GM19324 (cell line): ENCODE data around the gene IGSF5.
"Not testable (repeated sequence)": the region's sequence is repeated elsewhere in the genome, so short reads cannot be mapped to it uniquely, and the experiment has no call there.

Experiments
- ATAC-seq: cut with Tn5 transposase; IDR thresholded peaks from one replicate; pipeline ENCODE4 v1.9.1; 2021; ENCODE audit warnings: mild to moderate bottlenecking, moderate library complexity; ENCODE audit not compliant: unreplicated experiment, low FRiP score

IGSF5 gene

DNA sequence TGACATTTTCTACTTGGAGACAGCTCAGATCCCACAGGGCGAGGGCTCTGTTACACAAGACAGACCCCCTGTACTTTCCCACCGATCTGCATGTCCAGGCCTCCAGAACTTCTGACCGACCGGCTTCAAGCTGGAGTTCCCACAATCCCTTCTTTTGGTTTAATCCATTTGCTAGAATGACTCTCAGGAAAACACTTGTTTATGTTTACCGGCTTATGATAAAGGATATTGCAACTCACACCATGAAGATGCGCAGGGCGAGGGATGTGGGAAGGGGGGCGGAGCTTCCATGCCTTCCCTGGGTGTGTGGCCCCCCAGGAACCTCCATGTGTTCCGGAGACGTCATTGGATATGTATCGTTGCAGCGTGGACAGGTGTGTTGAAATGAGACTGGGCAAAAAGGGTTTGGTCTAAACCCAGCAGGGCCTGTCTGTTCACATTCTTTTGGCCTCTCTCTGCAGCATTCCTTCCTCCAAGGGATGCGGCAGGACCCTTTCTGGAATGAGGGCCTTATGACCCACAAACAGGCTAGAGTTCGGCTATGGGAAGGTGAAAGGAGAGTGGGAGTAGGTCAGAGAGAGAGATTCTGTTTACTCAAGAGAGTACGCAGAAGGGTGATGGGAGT, 7.5 kb upstream of the IGSF5 start:
- ATAC-seq = no peak

DNA sequence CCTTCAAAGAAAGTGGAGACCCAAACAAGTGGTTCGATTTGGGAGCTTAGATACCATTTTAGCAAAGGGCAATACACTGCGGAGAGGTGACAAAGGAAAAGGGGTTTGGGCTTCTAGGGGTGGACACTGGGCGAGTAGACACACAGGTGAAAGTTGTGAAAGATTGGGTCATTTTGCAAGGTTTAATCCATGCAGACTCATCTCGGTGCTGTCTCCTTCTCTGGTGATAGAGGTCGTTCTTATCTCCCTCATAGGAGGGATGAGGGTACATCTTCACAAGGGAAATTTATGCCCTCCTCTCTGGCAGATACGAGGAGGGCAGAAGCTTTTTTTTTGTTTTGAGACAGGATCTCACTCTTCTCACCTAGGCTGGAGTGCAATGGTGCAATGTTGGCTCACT, 6.4 kb upstream of the IGSF5 start:
- ATAC-seq = no peak

DNA sequence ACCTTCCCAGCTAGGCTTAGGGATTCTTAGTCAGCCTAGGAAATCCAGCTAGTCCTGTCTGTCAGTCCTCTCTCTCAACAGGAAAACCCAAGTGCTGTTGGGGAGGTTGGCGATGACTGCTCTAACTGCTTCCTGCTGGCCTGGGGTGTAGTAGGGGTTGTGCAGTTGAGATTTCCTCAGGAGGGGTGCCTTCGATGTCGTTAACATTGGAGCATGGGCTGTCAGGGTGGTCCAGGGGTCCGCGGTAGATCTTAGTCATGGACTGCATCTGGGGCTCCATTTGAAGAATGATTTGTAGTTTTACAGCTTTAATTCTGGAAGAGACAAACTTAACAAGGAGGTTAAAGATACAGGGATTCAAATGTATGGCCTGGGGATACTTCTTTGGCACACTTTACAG, 5.5 kb upstream of the IGSF5 start:
- not testable (repeated sequence) for ATAC-seq

DNA sequence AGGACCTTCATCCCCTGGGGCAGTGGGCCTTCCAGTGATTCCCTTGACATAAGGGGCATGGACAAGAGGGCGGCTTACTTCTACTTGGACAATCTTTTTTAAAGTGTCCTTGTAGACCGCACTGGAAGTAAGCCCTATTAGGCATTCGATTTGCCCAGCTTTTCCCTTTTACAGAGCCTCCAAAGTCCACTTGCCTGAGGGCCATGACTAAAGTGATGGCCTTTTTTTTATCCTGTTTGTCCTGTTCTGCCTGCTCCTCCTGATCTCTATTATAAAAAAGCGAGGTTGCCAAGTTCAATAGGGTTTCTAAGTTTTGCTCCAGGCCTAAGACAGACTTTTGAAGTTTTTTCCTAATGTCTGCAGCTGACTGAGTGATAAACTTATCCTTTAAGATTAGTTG, 2.4 kb upstream of the IGSF5 start:
- not testable (repeated sequence) for ATAC-seq

DNA sequence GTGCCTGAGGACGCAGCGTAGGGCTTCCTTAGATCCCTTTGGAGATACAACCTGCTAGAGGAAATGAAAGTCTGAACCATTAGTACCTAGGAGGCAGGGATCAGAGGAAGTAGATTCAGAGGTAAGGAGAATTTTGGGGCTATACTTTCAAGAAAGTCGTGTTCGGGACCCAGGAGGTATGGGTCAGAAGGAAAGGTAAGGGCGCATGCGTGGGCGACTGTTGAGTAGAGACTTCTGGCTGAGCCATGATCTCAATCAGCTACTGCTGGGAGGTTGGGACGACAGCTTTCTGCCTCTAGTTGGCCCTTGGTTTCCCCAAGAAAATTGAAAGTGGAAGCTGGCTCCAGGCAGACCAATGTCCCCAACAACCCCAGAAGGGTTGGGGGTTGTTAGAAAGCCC, 349 bp downstream of the IGSF5 start:
- ATAC-seq = not testable (repeated sequence)

DNA sequence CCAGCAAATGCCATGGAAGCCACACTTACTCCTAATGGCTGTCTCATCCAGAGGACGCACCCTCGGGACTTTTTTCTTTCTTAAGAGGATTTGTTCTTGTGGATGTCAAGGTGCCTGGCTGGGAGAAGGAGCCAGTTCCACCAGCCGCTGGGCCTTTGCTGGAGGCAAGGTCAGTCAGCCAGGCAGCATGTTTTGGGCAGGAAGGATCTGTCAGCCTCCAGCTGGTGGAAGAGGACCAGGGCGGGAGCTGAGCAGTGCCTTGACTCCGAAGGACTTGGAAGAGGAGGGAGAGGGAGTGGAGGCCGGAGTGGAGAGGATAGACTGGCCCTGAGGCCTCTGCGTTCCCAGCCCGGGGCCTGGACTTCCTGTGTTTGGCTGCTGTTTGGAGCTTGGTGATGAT, 5.7 kb downstream of the IGSF5 start:
- no peak for ATAC-seq

DNA sequence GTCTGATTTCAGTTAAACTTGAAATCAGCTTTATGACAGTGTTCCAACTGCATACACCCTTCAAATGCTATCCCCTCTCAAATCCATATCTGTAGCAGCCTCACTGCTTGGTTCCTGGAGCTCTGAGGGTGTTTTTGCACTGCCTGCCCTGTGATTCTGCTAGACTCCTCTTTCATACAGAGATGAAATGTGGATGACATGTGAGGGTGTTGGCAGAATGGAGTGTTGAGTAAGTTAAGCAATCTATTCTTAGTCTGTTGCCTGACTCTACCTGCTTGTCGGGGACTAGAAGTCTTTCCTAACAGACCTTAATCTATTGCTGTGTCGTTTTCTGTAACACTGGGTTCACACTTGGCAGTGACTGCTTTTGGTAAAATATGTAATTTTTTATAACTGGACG, 9.8 kb downstream of the IGSF5 start:
- ATAC-seq = no peak

DNA sequence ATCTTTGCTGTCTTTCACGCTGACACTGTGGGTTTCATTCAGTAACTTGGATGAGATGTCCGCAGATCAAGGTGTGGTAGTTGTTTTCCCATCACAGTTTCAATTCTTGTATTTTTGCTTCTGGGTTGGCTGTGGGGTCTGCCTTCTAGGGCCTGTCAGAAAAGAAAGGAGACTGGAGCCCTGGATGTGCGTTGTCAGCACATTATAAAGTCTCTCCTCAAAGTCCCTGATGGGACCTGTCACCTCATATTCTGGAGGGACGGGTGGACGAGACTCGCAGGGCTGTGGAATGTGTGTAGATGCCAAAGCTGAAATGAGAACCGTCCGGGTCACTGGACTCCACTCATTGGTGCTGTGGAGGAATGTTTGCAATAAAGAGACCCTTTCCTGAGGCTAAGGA, 11.3 kb downstream of the IGSF5 start:
- ATAC-seq = no peak

DNA sequence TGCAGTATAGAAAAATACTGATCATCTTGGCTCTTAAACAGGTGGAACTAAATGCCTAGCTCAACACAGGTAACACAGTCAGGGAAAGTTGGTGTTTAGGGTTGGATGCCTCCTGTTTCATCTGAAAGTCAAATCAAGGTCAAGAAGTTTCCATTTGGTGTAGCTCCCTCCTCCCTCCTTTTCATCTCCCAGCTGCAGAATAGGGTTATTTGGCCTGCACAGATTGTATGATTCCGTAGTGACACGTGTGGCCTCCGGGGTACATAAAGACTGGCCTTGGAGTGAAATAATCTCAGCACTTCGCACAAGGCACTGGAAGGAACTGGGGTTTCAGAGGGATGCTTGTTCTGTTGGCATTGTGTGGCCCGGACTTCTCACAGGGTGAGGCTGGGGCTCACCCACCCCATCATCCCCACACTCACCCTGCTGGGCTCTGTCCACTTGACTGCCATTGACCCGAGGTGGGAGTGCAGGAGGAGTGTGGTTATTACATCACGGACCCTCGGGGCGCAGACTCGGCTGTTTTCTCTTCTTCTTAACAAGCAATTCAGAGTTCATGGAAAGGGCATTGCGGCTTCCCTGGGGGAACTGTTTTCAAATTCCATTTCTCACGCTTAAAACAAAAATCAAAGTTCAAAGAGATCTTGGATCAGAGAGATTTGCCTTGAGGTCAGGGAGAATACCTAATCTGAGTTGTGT, 18.4 kb downstream of the IGSF5 start:
- no peak for ATAC-seq

DNA sequence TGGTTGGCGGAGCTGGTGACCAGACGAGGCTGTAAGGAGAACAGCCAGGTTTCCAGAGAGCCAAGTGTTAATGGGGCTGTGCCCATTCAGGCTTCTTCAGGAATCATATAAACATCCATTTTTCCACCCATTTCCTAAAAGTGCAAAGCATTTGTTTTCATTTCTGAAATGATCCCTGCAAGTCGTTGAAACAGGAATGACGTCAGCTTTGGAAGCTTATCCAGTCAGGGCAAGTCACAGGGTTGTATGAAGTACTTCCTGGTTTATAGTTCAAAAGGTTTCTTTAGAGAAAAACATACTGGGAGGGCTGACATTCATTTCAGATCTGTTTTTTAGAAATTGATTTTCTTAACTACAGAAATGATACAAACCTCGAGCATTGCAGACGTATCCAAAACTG, 29.2 kb downstream of the IGSF5 start:
- ATAC-seq = no peak

DNA sequence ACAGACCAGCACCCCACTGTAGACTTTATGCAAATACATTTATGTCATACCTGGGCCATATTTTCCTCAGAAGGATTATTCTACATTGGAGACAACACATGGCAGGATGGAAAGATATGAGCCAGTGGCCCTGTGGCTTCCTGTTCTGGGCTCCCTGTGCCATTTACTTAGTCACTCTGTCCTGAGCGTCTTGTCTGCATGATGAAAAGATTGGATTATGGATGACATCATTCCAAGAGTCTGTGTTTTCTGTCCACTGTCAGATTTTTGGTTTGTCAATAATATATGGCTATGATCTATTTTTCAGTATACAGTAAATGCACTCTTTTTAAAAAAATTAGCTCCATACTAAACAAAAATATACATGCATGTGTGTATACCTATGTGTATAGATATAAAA, 30.8 kb downstream of the IGSF5 start:
- ATAC-seq = no peak

DNA sequence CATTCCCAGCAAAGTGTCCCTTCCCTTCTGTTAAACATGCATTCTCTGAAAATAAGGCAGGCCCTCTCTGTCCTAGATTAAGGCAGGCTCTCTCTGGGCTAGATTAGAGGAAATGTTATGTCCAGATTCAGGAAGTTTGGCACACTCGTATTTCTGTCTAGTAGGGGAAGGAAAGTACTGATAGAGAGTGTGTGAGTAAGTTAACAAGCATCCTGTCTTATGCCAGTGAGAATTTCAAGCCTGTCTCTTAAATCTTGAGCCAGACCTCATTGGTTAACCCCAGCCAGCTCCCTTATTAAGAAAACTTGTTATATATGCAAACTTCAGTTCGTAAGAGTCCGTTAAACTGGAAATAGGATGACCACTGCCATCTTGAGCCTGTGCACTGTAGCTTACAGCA, 31.6 kb downstream of the IGSF5 start:
- ATAC-seq = no peak

DNA sequence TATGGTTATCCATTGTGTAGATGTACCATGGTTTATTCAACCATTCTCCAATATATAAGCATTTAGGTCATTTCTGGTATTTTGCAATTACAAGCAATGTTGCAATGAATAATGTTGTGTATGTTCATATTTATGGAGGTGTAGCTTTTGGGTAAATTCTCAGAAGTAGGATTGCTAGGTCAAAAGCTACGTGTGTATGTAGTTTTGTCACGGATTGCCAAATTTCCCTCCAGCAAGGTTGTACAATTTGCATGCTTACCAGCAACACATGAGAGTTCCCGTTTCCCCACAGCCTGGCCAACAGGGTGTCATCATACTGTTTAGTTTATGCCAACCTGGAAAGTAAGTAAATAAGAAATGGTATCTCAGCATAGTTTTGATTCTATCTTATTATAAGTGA, 36.3 kb downstream of the IGSF5 start:
- no peak for ATAC-seq

DNA sequence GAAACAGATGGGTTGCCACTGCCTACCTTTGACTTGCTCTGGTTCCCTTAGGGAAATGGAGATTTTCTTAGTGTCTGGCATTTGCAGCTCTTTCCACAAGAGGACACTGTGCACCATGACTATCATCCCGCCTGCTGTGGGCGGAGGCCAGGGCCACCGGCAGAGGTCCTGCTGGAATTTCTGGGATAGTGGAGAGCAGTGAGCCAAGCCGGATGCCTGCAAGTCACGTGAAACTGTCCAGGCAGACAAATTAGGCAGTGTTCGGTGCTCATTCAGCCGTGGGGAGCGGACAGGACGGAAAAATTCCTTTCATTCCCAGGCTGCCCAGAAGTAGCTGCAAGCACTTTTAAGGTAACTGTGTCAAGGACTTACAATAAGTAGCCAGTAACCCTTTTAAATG, 43.4 kb downstream of the IGSF5 start:
- ATAC-seq = no peak

DNA sequence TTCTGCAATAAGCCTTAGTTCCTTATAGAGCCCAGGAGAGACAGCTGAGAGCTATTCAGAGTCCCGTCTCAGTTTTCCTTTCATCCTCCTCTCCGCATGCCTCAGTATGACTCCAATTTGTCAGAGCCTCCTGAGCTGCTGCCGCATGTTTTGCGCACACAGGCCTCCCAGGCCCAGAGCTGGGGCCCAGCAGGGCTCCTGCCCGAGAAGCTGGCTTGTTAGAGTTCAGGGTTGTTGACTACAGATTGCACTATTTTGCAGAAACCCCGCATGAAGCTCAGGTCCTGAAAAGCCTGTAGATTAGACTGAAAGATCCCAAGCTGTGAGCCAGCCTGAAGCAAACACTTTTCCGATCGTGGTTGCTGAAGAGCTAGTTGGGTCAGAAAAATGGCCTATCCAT, 51.5 kb downstream of the IGSF5 start:
- ATAC-seq = no peak

DNA sequence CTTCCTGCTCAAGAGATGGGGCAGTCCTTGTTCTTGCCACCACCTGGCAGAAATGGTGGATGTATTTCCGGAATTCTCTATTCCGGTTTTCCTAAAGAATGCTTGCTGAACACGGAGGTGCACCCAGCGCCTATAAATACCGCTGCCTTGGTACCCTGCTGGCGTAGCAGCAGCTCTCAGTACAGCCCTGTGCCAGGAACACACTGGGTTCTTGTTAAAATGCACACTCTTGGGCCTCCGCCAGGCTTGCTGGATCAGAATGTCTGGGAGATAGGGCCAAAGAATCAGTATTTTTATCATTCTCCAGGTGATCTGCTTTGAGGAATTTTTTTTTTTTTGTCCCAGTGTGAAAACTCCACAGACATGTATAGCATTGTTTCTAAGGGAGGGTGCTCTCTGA, 54.2 kb downstream of the IGSF5 start:
- no peak for ATAC-seq

DNA sequence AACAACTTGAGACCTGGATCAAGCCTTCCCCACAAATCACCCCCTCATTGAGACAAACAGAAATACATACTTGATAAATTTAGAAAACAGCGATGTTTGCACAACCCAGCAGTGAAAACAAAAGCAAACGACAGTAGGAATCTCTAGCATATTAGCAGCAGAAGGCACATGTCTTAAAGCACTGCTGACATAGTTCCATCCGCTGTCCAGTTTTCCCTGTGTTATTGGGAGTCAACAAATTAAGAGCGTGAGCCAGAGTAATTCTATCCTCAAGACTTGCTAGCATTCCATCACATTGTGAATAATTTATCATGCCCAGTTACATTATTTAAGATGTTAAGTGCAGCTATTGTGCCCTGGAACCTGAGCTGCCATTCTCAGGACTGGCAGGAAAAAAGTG, 55.3 kb downstream of the IGSF5 start:
- no peak for ATAC-seq

DNA sequence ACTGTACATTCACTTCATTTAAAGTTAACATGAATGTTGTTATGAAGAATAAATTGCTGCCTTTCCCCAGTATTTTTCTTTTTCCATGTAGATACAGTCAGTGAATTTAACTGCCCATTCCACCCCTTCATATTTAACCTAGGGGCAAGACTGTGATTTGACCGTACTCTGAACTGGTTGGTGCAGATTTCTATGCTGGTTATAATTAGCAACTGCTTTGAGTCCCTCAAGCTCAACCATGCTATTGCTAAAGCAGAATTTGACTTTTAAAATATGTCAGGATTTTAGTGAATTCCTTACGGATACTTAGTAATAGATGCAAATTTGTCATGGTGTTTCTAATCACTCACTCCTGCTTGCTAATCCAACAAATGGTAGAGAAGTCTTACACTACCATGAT, 57.2 kb downstream of the IGSF5 start:
- no peak for ATAC-seq

DNA sequence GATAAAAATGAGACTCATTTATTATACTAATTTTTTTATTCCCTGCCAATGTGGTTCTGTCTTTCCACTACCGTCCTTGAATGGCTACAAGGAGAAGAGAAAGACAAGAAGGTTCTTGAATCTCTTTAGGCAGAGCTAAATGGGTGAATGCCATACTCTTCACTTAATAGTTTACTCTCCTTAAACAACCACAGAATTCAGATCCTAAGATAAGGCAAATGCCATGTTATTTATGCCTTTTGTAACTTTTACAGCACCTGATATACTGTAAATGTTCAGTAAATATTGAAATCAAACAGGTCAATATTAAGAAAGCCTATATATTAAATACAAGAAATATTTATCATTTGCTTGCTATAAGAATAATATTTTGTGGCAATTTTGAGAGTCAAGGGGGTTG, 58.4 kb downstream of the IGSF5 start:
- ATAC-seq = no peak

DNA sequence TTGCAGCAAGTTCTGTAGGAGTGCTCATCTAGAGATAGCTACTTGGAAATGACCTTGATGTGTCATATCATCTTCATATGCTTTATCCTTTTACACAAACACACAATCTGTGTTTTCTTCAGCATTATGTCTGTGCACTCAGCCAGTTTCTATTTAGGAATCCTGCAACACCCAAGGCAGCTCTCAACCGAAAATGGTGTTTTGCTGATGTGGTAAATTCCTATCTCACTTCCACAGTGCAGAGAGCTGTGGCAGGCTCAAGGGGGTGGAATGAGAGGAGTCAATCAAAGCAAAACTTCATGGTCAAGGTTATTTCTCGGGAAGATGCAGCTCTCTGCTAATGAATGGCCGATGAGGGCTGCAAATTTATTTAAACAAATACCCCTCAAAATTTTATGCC, 59.3 kb downstream of the IGSF5 start:
- ATAC-seq = no peak

DNA sequence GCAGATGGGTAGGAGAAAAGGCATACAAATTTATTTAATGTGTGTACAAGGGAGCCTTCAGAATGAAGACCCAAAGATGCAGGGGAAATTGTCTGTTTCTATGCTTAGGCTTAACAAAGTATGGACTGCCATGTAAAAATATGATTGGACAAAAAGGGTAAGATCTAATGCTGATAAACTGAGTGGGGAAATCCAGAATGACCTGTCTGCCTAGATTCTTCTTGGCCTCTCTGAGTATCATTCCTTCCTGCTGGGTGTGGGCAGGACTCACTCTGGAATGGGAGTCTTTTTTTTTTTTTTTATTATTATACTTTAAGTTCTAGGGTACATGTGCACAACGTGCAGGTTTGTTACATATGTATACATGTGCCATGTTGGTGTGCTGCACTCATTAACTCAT, 61.0 kb downstream of the IGSF5 start:
- no peak for ATAC-seq

DNA sequence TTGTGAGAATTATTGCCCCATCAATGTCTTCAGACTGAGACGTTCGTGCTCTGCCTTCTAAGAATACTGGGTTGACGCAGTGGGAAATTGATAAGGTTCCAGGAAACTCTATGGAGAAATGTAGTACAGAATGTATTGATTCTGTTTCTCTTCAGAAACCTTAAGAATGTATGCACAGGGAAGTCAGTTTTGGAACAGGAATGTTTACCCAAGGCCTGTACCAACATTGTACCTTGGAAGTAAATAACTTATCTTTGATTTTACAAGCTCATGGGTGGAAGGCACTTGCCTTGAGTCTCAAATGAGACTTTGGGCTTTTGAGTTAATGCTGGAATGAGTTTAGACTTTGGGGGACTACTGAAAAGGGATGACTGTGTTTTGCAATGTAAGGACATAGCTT, 62.8 kb downstream of the IGSF5 start:
- ATAC-seq = no peak

DNA sequence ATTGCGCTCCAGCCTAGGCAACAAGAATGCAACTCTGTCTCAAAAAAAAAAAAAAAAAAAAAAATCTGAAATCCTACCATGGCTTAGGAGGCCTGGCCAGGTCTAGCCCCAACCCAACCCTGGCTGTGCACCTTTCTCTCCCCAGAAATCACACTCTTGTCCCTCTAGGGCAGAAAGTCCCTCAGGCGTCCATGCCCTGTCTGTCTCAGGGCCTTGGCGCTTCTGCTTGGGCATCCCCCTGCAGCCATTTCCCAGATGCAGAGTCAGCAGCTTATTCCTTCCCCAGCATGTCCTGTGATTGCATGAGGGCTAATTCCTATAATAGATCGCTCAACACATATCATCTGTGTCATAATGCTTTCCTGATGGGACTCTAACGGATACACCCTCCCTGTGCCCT, 65.0 kb downstream of the IGSF5 start:
- no peak for ATAC-seq
